Measurements from ENCODE around the gene MOCS1.

- TF ChIP-seq CTCF (IDR thresholded peaks at IDR 0.05 in 4 of 5, conservative IDR thresholded peaks at IDR 0.05 in 1 of 5) (no peak), POLR2A (IDR thresholded peaks at IDR 0.05) (no peak)
These were observed 20.0 kb downstream of the MOCS1 start for GRCh38 chr6:39914239-39914638.
